Activated CD8-positive, alpha-beta T cell treated with anti-CD3 and anti-CD28 coated beads, Interleukin-2, amount 10 ng/mL, durations not matched to agents 7 days and 5 days (primary cell): ENCODE measurements around the gene FHIT. TPM values are rescaled to one million over a fixed set of nuclear protein-coding genes. Genes with fewer than 3 reads are reported as not detected.

Experiments
- ATAC-seq: fragments of 150-1000 bp; cut with Tn5 transposase; one replicate; pipeline ENCODE4 v1.10.0; 2021; ENCODE audit warnings: moderate library complexity
- CTCF ChIA-PET: fragments of 350-600 bp; sonication (Branson Sonifier 250); formaldehyde crosslinking; loops from one replicate; lab custom pipeline; 2021; ENCODE audit warnings: antibody characterized with exemption; lab: Charles Lee
- POLR2A ChIA-PET: fragments of 350-600 bp; sonication (Branson Sonifier 250); formaldehyde crosslinking; loops from one replicate; lab custom pipeline; 2021; ENCODE audit warnings: antibody characterized with exemption; lab: Charles Lee
- DNase-seq: peaks from one replicate; pipeline ENCODE4 v3.0.0-alpha.2; 2020
- H3K27ac Mint-ChIP-seq: one replicate; pipeline ENCODE4 v1.8.0; 2021; ENCODE audit warnings: mild to moderate bottlenecking, mixed read lengths
- H3K27me3 Mint-ChIP-seq: one replicate; pipeline ENCODE4 v1.8.0; 2021; ENCODE audit warnings: low read depth, mixed read lengths
- H3K36me3 Mint-ChIP-seq: one replicate; pipeline ENCODE4 v1.8.0; 2021; ENCODE audit warnings: low read depth, mixed read lengths
- H3K4me1 Mint-ChIP-seq: one replicate; pipeline ENCODE4 v1.8.0; 2021; ENCODE audit warnings: low read depth, mixed read lengths
- H3K4me3 Mint-ChIP-seq: one replicate; pipeline ENCODE4 v1.8.0; 2021; ENCODE audit warnings: mild to moderate bottlenecking, mixed read lengths
- H3K9me3 Mint-ChIP-seq: one replicate; pipeline ENCODE4 v1.8.0; 2022; ENCODE audit warnings: mixed read lengths; ENCODE audit not compliant: insufficient read depth
- total RNA-seq, 2 experiments: library from RNA; stranded (reverse); gene quantifications; one replicate each; pipeline ENCODE4 v1.2.3, GENCODE V29; 2021

The FHIT gene
- total RNA-seq, 2 experiments from 2014 or later = 4.8 TPM

- H3K27ac Mint-ChIP-seq = no peak overlapping the region
These were observed 867.9 kb downstream of the FHIT start for GRCh38 chr3:60383345-60383744.

GRCh38 chr3:60366486-60366885 lies 884.8 kb downstream of the FHIT start:
- H3K36me3 Mint-ChIP-seq = peaks cover 4% of the 10 kb centered on the region
- no peaks in the 10 kb centered on the region for H3K9me3 Mint-ChIP-seq
- ATAC-seq = no peak
- DNase-seq = no peak
- H3K4me3 Mint-ChIP-seq = no peak overlapping the region
- no peak overlapping the region for H3K27ac Mint-ChIP-seq
- ChIA-PET POLR2A (no interaction called here), CTCF (interaction anchor here (0.8 kb wide), 1 partner anchor 101 kb away, joined by 3 read pairs; no protein-coding TSS in a partner anchor)
- peaks cover 6% of the 10 kb centered on the region for H3K4me1 Mint-ChIP-seq
- no peaks in the 10 kb centered on the region for H3K27me3 Mint-ChIP-seq

More at GRCh38 chr3:60383345-60383744, 867.9 kb downstream of the FHIT start:
- no peaks in the 10 kb centered on the region for H3K4me1 Mint-ChIP-seq
- DNase-seq (no peak), ATAC-seq (no peak)
- no peaks in the 10 kb centered on the region for H3K36me3 Mint-ChIP-seq
- no peaks in the 10 kb centered on the region for H3K9me3 Mint-ChIP-seq
- H3K27me3 Mint-ChIP-seq = no peaks in the 10 kb centered on the region
- ChIA-PET CTCF (no interaction called here), POLR2A (no interaction called here)
- H3K4me3 Mint-ChIP-seq = no peak overlapping the region

- Mint-ChIP-seq H3K36me3 (peaks cover 4% of the 10 kb centered on the region), H3K27me3 (no peaks in the 10 kb centered on the region), H3K27ac (no peak overlapping the region), H3K9me3 (no peaks in the 10 kb centered on the region), H3K4me1 (peaks cover 6% of the 10 kb centered on the region), H3K4me3 (no peak overlapping the region)
- ChIA-PET CTCF (no interaction called here), POLR2A (no interaction called here)
- no peak for ATAC-seq
- DNase-seq = no peak
These were observed 885.9 kb downstream of the FHIT start for GRCh38 chr3:60365360-60365759.

GRCh38 chr3:60364475-60364874 lies 886.8 kb downstream of the FHIT start:
- Mint-ChIP-seq H3K27ac (no peak overlapping the region), H3K27me3 (no peaks in the 10 kb centered on the region), H3K9me3 (no peaks in the 10 kb centered on the region), H3K4me3 (no peak overlapping the region), H3K4me1 (peaks cover 6% of the 10 kb centered on the region), H3K36me3 (peaks cover 4% of the 10 kb centered on the region)
- ChIA-PET CTCF (no interaction called here), POLR2A (no interaction called here)
- ATAC-seq (no peak), DNase-seq (no peak)

- DNase-seq = no peak
- H3K9me3 Mint-ChIP-seq = no peaks in the 10 kb centered on the region
- H3K4me3 Mint-ChIP-seq = no peak overlapping the region
- H3K4me1 Mint-ChIP-seq = peaks cover 6% of the 10 kb centered on the region
- ATAC-seq = no peak
- no peak overlapping the region for H3K27ac Mint-ChIP-seq
- ChIA-PET CTCF (no interaction called here), POLR2A (no interaction called here)
- peaks cover 4% of the 10 kb centered on the region for H3K36me3 Mint-ChIP-seq
- H3K27me3 Mint-ChIP-seq = no peaks in the 10 kb centered on the region
These were observed 887.4 kb downstream of the FHIT start for GRCh38 chr3:60363817-60364216.

- POLR2A ChIA-PET = no interaction called here
- Mint-ChIP-seq H3K36me3 (no peaks in the 10 kb centered on the region), H3K27me3 (no peaks in the 10 kb centered on the region), H3K4me1 (no peaks in the 10 kb centered on the region), H3K4me3 (no peak overlapping the region), H3K9me3 (peaks cover 4% of the 10 kb centered on the region), H3K27ac (no peak overlapping the region)
- ATAC-seq (no peak), DNase-seq (no peak)
- CTCF ChIA-PET = no interaction called here
These were observed 895.4 kb downstream of the FHIT start for GRCh38 chr3:60355825-60356224.

- ChIA-PET POLR2A (no interaction called here), CTCF (no interaction called here)
- Mint-ChIP-seq H3K27ac (no peak overlapping the region), H3K36me3 (no peaks in the 10 kb centered on the region), H3K9me3 (peaks cover 4% of the 10 kb centered on the region), H3K27me3 (no peaks in the 10 kb centered on the region), H3K4me1 (no peaks in the 10 kb centered on the region), H3K4me3 (no peak overlapping the region)
- DNase-seq (no peak), ATAC-seq (no peak)
These were observed 899.8 kb downstream of the FHIT start for GRCh38 chr3:60351481-60351880.

- ChIA-PET CTCF (no interaction called here), POLR2A (no interaction called here)
- H3K4me1 Mint-ChIP-seq = no peaks in the 10 kb centered on the region
- no peak for ATAC-seq
- H3K27ac Mint-ChIP-seq = no peak overlapping the region
- DNase-seq = no peak
- no peaks in the 10 kb centered on the region for H3K27me3 Mint-ChIP-seq
- no peaks in the 10 kb centered on the region for H3K9me3 Mint-ChIP-seq
- no peak overlapping the region for H3K4me3 Mint-ChIP-seq
- no peaks in the 10 kb centered on the region for H3K36me3 Mint-ChIP-seq
These were observed 906.9 kb downstream of the FHIT start for GRCh38 chr3:60344340-60344739.

GRCh38 chr3:60343831-60344230 lies 907.4 kb downstream of the FHIT start:
- H3K36me3 Mint-ChIP-seq = no peaks in the 10 kb centered on the region
- ChIA-PET CTCF (no interaction called here), POLR2A (no interaction called here)
- no peaks in the 10 kb centered on the region for H3K27me3 Mint-ChIP-seq
- H3K9me3 Mint-ChIP-seq = no peaks in the 10 kb centered on the region
- ATAC-seq (no peak), DNase-seq (no peak)
- H3K27ac Mint-ChIP-seq = no peak overlapping the region
- H3K4me3 Mint-ChIP-seq = no peak overlapping the region
- no peaks in the 10 kb centered on the region for H3K4me1 Mint-ChIP-seq

- Mint-ChIP-seq H3K9me3 (peaks cover 10% of the 10 kb centered on the region), H3K36me3 (peaks cover 2% of the 10 kb centered on the region), H3K27ac (no peak overlapping the region), H3K4me3 (no peak overlapping the region), H3K4me1 (no peaks in the 10 kb centered on the region), H3K27me3 (no peaks in the 10 kb centered on the region)
- POLR2A ChIA-PET = no interaction called here
- CTCF ChIA-PET = no interaction called here
- ATAC-seq = no peak
- no peak for DNase-seq
These were observed 911.9 kb downstream of the FHIT start for GRCh38 chr3:60339304-60339703.

- no peak overlapping the region for H3K27ac Mint-ChIP-seq
- no peak overlapping the region for H3K4me3 Mint-ChIP-seq
- H3K4me1 Mint-ChIP-seq = peaks cover 4% of the 10 kb centered on the region
These were observed 913.8 kb downstream of the FHIT start for GRCh38 chr3:60337421-60337820.

GRCh38 chr3:60336061-60336460 lies 915.2 kb downstream of the FHIT start:
- peaks cover 2% of the 10 kb centered on the region for H3K36me3 Mint-ChIP-seq
- peaks cover 10% of the 10 kb centered on the region for H3K9me3 Mint-ChIP-seq
- H3K27me3 Mint-ChIP-seq = no peaks in the 10 kb centered on the region
- H3K4me1 Mint-ChIP-seq = peaks cover 4% of the 10 kb centered on the region
- CTCF ChIA-PET = no interaction called here
- H3K27ac Mint-ChIP-seq = no peak overlapping the region
- no peak for DNase-seq
- no peak overlapping the region for H3K4me3 Mint-ChIP-seq
- ATAC-seq = no peak
- POLR2A ChIA-PET = no interaction called here

More at GRCh38 chr3:60337421-60337820, 913.8 kb downstream of the FHIT start:
- POLR2A ChIA-PET = no interaction called here
- Mint-ChIP-seq H3K36me3 (peaks cover 2% of the 10 kb centered on the region), H3K9me3 (peaks cover 10% of the 10 kb centered on the region), H3K27me3 (no peaks in the 10 kb centered on the region)
- DNase-seq = no peak
- ATAC-seq = no peak
- CTCF ChIA-PET = no interaction called here

- Mint-ChIP-seq H3K9me3 (peaks cover 10% of the 10 kb centered on the region), H3K4me1 (peaks cover 4% of the 10 kb centered on the region), H3K4me3 (no peak overlapping the region), H3K27ac (no peak overlapping the region), H3K36me3 (peaks cover 2% of the 10 kb centered on the region), H3K27me3 (no peaks in the 10 kb centered on the region)
- no peak for DNase-seq
- no peak for ATAC-seq
- CTCF ChIA-PET = no interaction called here
- POLR2A ChIA-PET = no interaction called here
These were observed 917.5 kb downstream of the FHIT start for GRCh38 chr3:60333710-60334109.
